HG03558 (cell line): ENCODE data around the gene FZD7.

Source experiments
- ATAC-seq: cut with Tn5 transposase; IDR thresholded peaks from one replicate; pipeline ENCODE4 v1.9.1; 2021; ENCODE audit warnings: moderate number of reproducible peaks; ENCODE audit not compliant: unreplicated experiment; ENCODE audit errors: extremely low read depth

Gene FZD7

GRCh38 chr2:202061695-202062094 lies 28.0 kb downstream of the FZD7 start:
- no peak for ATAC-seq

- no peak for ATAC-seq
Measured at GRCh38 chr2:202064171-202064880, 30.7 kb downstream of the FZD7 start.

- ATAC-seq, result no peak
Measured at GRCh38 chr2:202064881-202065230, 31.2 kb downstream of the FZD7 start.

GRCh38 chr2:202065876-202066275 lies 32.2 kb downstream of the FZD7 start:
- ATAC-seq, result no peak

- no peak for ATAC-seq
Measured at GRCh38 chr2:202066875-202067274, 33.2 kb downstream of the FZD7 start.

- ATAC-seq, result no peak
Measured at GRCh38 chr2:202067589-202067988, 33.9 kb downstream of the FZD7 start.

- no peak for ATAC-seq
Measured at GRCh38 chr2:202069170-202070067, 35.8 kb downstream of the FZD7 start.

GRCh38 chr2:202071107-202071506 lies 37.5 kb downstream of the FZD7 start:
- no peak for ATAC-seq

GRCh38 chr2:202072226-202072625 lies 38.6 kb downstream of the FZD7 start:
- ATAC-seq, result no peak

GRCh38 chr2:202072737-202073401 lies 39.2 kb downstream of the FZD7 start, which contains the start of gene KIAA2012:
Gene KIAA2012, plus strand, starts transcription at chr2:202073255. Its CDS starts 373 bp downstream, at chr2:202073628.
- ATAC-seq, result no peak

- no peak for ATAC-seq
Measured at GRCh38 chr2:202074324-202074723, 40.7 kb downstream of the FZD7 start.

GRCh38 chr2:202079310-202079709 lies 45.7 kb downstream of the FZD7 start:
- ATAC-seq, result no peak

GRCh38 chr2:202084265-202084664 lies 50.6 kb downstream of the FZD7 start:
- no peak for ATAC-seq
